Subcutaneous abdominal adipose tissue (tissue), 5 donors: ENCODE data around the gene ZNF821.

Experiments used
- H3K27ac ChIP-seq: one replicate; pipeline ENCODE4 v1.7.0; 2013; ENCODE audit warnings: low read depth, mild to moderate bottlenecking, inconsistent platforms, low read length, moderate library complexity
- H3K27me3 ChIP-seq, 5 donors: one replicate each; pipeline ENCODE4 v1.7.0; 2013; ENCODE audit warnings: low read length in 5 of 5, inconsistent platforms in 1 of 5; ENCODE audit not compliant: control insufficient read depth in 5 of 5, insufficient read depth in 4 of 5
- H3K36me3 ChIP-seq, 5 donors: one replicate each; pipeline ENCODE4 v1.7.0; 2013; ENCODE audit warnings: low read length in 5 of 5; ENCODE audit not compliant: control insufficient read depth in 5 of 5, insufficient read depth in 5 of 5
- H3K4me1 ChIP-seq, 5 donors: one replicate each; pipeline ENCODE4 v1.7.0; 2013; ENCODE audit warnings: low read length in 5 of 5, mild to moderate bottlenecking in 3 of 5, moderate library complexity in 1 of 5; ENCODE audit not compliant: control insufficient read depth in 5 of 5, insufficient read depth in 5 of 5
- H3K4me3 ChIP-seq, 5 donors: one replicate each; pipeline ENCODE4 v1.7.0; 2013; ENCODE audit warnings: low read length in 5 of 5, low read depth in 1 of 5
- H3K9ac ChIP-seq, 5 donors: one replicate each; pipeline ENCODE4 v1.7.0; 2013; ENCODE audit warnings: low read length in 5 of 5, mild to moderate bottlenecking in 4 of 5, moderate library complexity in 3 of 5
- H3K9me3 ChIP-seq, 5 donors: one replicate each; pipeline ENCODE4 v1.7.0; 2013; ENCODE audit warnings: low read length in 5 of 5; ENCODE audit not compliant: control insufficient read depth in 5 of 5
- donor health status: healthy.
- donor health status: healthy.
- donor health status: healthy.
- donor health status: healthy.
- donor health status: healthy.

The ZNF821 gene

GRCh38 chr16:71923941-71924690 is 40.1 kb upstream of the ZNF821 start:
- Histone ChIP-seq H3K9ac (no peak overlapping the region), H3K36me3 (peaks cover 32 to 92% (median 72%) of the 10 kb centered on the region in 5 donors), H3K27ac (no peak overlapping the region), H3K4me1 (peaks cover 9 to 55% (median 39%) of the 10 kb centered on the region in 5 donors), H3K9me3 (peaks cover 0 to 4% (median 0%) of the 10 kb centered on the region in 5 donors), H3K4me3 (no peak overlapping the region), H3K27me3 (no peaks in the 10 kb centered on the region)

- H3K4me3 ChIP-seq = no peak overlapping the region
- H3K9me3 ChIP-seq = peaks cover 0 to 4% (median 0%) of the 10 kb centered on the region in 5 donors
- no peak overlapping the region for H3K27ac ChIP-seq
- peaks cover 26 to 79% (median 62%) of the 10 kb centered on the region in 5 donors for H3K36me3 ChIP-seq
- peaks cover 5 to 52% (median 45%) of the 10 kb centered on the region in 5 donors for H3K4me1 ChIP-seq
- H3K9ac ChIP-seq = no peak overlapping the region
- H3K27me3 ChIP-seq = no peaks in the 10 kb centered on the region
Measured at GRCh38 chr16:71920658-71921057, 36.7 kb upstream of the ZNF821 start.

GRCh38 chr16:71919035-71919434 is 35.1 kb upstream of the ZNF821 start:
- peak overlapping the region; percentile 48 for H3K27ac ChIP-seq
- H3K4me3 ChIP-seq = peak overlapping the region in 1 of 5 donors; percentile 15

GRCh38 chr16:71917900-71918299 is 33.9 kb upstream of the ZNF821 start:
- Histone ChIP-seq H3K4me1 (peaks cover 1 to 62% (median 56%) of the 10 kb centered on the region in 5 donors), H3K36me3 (peaks cover 10 to 53% (median 43%) of the 10 kb centered on the region in 5 donors), H3K4me3 (no peak overlapping the region), H3K27me3 (no peaks in the 10 kb centered on the region), H3K27ac (peak overlapping the region; percentile 48), H3K9ac (peak overlapping the region in 1 of 5 donors; percentile 12), H3K9me3 (peaks cover 0 to 4% (median 0%) of the 10 kb centered on the region in 5 donors)

More at GRCh38 chr16:71919035-71919434, 35.1 kb upstream of the ZNF821 start:
- peaks cover 0 to 4% (median 0%) of the 10 kb centered on the region in 5 donors for H3K9me3 ChIP-seq
- H3K4me1 ChIP-seq = peaks cover 3 to 58% (median 54%) of the 10 kb centered on the region in 5 donors
- H3K9ac ChIP-seq = peak overlapping the region in 1 of 5 donors; percentile 41
- H3K36me3 ChIP-seq = peaks cover 22 to 65% (median 51%) of the 10 kb centered on the region in 5 donors
- no peaks in the 10 kb centered on the region for H3K27me3 ChIP-seq

- H3K4me3 ChIP-seq = peak overlapping the region in 3 of 5 donors; percentile 11 to 22 (median 22)
- H3K9me3 ChIP-seq = peaks cover 0 to 4% (median 0%) of the 10 kb centered on the region in 5 donors
- peak overlapping the region; percentile 65 for H3K27ac ChIP-seq
- peaks cover 1 to 65% (median 62%) of the 10 kb centered on the region in 5 donors for H3K4me1 ChIP-seq
- H3K27me3 ChIP-seq = no peaks in the 10 kb centered on the region
- peaks cover 4 to 39% (median 30%) of the 10 kb centered on the region in 5 donors for H3K36me3 ChIP-seq
- H3K9ac ChIP-seq = no peak overlapping the region
Measured at GRCh38 chr16:71916397-71916920, 32.5 kb upstream of the ZNF821 start.

GRCh38 chr16:71915350-71915749 is 31.4 kb upstream of the ZNF821 start:
- Histone ChIP-seq H3K4me3 (no peak overlapping the region), H3K9ac (peak overlapping the region in 1 of 5 donors; percentile 13), H3K27me3 (no peaks in the 10 kb centered on the region), H3K27ac (peak overlapping the region; percentile 21), H3K36me3 (peaks cover 0 to 28% (median 19%) of the 10 kb centered on the region in 5 donors), H3K4me1 (peaks cover 1 to 65% (median 62%) of the 10 kb centered on the region in 5 donors), H3K9me3 (peaks cover 0 to 4% (median 0%) of the 10 kb centered on the region in 5 donors)

GRCh38 chr16:71914802-71915201 is 30.8 kb upstream of the ZNF821 start:
- no peak overlapping the region for H3K9ac ChIP-seq
- H3K4me3 ChIP-seq = no peak overlapping the region
- peaks cover 0 to 4% (median 0%) of the 10 kb centered on the region in 5 donors for H3K9me3 ChIP-seq
- peaks cover 0 to 23% (median 15%) of the 10 kb centered on the region in 5 donors for H3K36me3 ChIP-seq
- no peaks in the 10 kb centered on the region for H3K27me3 ChIP-seq
- H3K4me1 ChIP-seq = peaks cover 1 to 65% (median 62%) of the 10 kb centered on the region in 5 donors
- H3K27ac ChIP-seq = peak overlapping the region; percentile 21

GRCh38 chr16:71912534-71913275 is 28.7 kb upstream of the ZNF821 start:
- Histone ChIP-seq H3K27ac (peak overlapping the region; percentile 48), H3K27me3 (no peaks in the 10 kb centered on the region), H3K4me3 (no peak overlapping the region), H3K9ac (no peak overlapping the region), H3K4me1 (peaks cover 0 to 53% (median 42%) of the 10 kb centered on the region in 5 donors), H3K9me3 (no peaks in the 10 kb centered on the region), H3K36me3 (peaks cover 2 to 16% (median 12%) of the 10 kb centered on the region in 5 donors)

- peaks cover 2 to 10% (median 7%) of the 10 kb centered on the region in 5 donors for H3K36me3 ChIP-seq
- H3K9me3 ChIP-seq = no peaks in the 10 kb centered on the region
- H3K4me1 ChIP-seq = peaks cover 0 to 38% (median 31%) of the 10 kb centered on the region in 5 donors
- H3K4me3 ChIP-seq = no peak overlapping the region
- H3K27ac ChIP-seq = no peak overlapping the region
- no peak overlapping the region for H3K9ac ChIP-seq
- H3K27me3 ChIP-seq = no peaks in the 10 kb centered on the region
Measured at GRCh38 chr16:71911121-71911520, 27.1 kb upstream of the ZNF821 start.
